SK-N-SH (cell line): Measurements from ENCODE around the gene IQGAP2. TPM values are rescaled to one million over a fixed set of nuclear protein-coding genes. Genes with fewer than 3 reads are reported as not detected.

Experiments used
- CTCF ChIA-PET: fragments of 300-600, 350-600 bp; formaldehyde crosslinking; extraction: SDS; loops from one replicate; lab custom pipeline; 2021; lab: Yijun Ruan, JAX
- POLR2A ChIA-PET: fragments of 350-600 bp; sonication (Branson Sonifier 250); formaldehyde crosslinking; extraction: SDS; loops from one replicate; lab custom pipeline; 2020; ENCODE audit warnings: antibody characterized with exemption, inconsistent platforms; lab: Yijun Ruan, JAX
- DNase-seq: peaks from one replicate; pipeline ENCODE4 v3.0.0; 2012
- H2AFZ ChIP-seq: fragments of 200-600 bp; sonication (generic); 2 replicates; pipeline ENCODE4 v1.8.1; 2016; ENCODE audit warnings: antibody characterized with exemption, mild to moderate bottlenecking, low read depth
- H3F3A ChIP-seq: fragments of 200-600 bp; sonication (generic); replicated peaks from 2 replicates; pipeline ENCODE3; 2016; ENCODE audit warnings: antibody characterized with exemption, mild to moderate bottlenecking; ENCODE audit not compliant: insufficient read depth
- H3K27ac ChIP-seq, 2 experiments: fragments of 200-500 bp in 1 of 2; fragments of 200-600 bp in 1 of 2; sonication (Bioruptor generic) in 1 of 2; sonication (generic), shearing (Covaris generic) in 1 of 2; 2 replicates each; pipeline versions ENCODE4 v1.5.1 to v1.6.1; 2014 to 2016; ENCODE audit warnings: low read depth in 2 of 2, inconsistent platforms in 1 of 2, low read length in 1 of 2, mild to moderate bottlenecking in 1 of 2, mixed read lengths in 1 of 2
- H3K27me3 ChIP-seq: fragments of 200-600 bp; sonication (generic), shearing (Covaris generic); 2 replicates; pipeline ENCODE4 v1.6.1; 2016; ENCODE audit warnings: mixed run types; ENCODE audit not compliant: insufficient read depth
- H3K36me3 ChIP-seq, 2 experiments: fragments of 200-500 bp in 1 of 2; fragments of 200-600 bp in 1 of 2; sonication (Bioruptor generic) in 1 of 2; sonication (generic) in 1 of 2; replicated peaks in 1 of 2; 2 replicates each; pipeline versions ENCODE3 to v1.5.1; 2014 to 2016; ENCODE audit warnings: low read length in 1 of 2, mild to moderate bottlenecking in 1 of 2; ENCODE audit not compliant: insufficient read depth in 2 of 2, control insufficient read depth in 1 of 2
- H3K4me1 ChIP-seq, 2 experiments: fragments of 200-500 bp in 1 of 2; fragments of 200-600 bp in 1 of 2; sonication (Bioruptor generic) in 1 of 2; sonication (generic), shearing (Covaris generic) in 1 of 2; 2 replicates each; pipeline versions ENCODE4 v1.5.1 to v1.6.1; 2014 to 2016; ENCODE audit warnings: low read depth in 1 of 2, low read length in 1 of 2, mixed run types in 1 of 2; ENCODE audit not compliant: insufficient read depth in 2 of 2, control insufficient read depth in 1 of 2
- H3K4me2 ChIP-seq: fragments of 200-600 bp; sonication (generic), shearing (Covaris generic); 2 replicates; pipeline ENCODE4 v1.6.1; 2017; ENCODE audit warnings: mixed run types
- H3K4me3 ChIP-seq, 2 experiments: fragments of 200-500 bp in 1 of 2; fragments of 200-600 bp in 1 of 2; sonication (Bioruptor generic) in 1 of 2; sonication (generic), shearing (Covaris generic) in 1 of 2; 2 replicates each; pipeline versions ENCODE4 v1.5.1 to v1.8.1; 2014 to 2016; ENCODE audit warnings: low read depth in 2 of 2, inconsistent platforms in 1 of 2, low read length in 1 of 2, mild to moderate bottlenecking in 1 of 2, mixed read lengths in 1 of 2, moderate library complexity in 1 of 2
- H3K79me2 ChIP-seq: fragments of 200-600 bp; sonication (generic); 2 replicates; pipeline ENCODE4 v1.8.1; 2017; ENCODE audit warnings: mild to moderate bottlenecking; ENCODE audit not compliant: insufficient read depth
- H3K9ac ChIP-seq: fragments of 200-600 bp; sonication (generic); 2 replicates; pipeline ENCODE4 v1.6.1; 2017; ENCODE audit warnings: mixed run types
- H3K9me2 ChIP-seq: fragments of 200-600 bp; sonication (generic); 2 replicates; pipeline ENCODE4 v1.6.1; 2017; ENCODE audit warnings: mixed run types
- H3K9me3 ChIP-seq: fragments of 200-600 bp; sonication (generic); 2 replicates; pipeline ENCODE4 v1.6.1; 2017; ENCODE audit warnings: mixed run types, mild to moderate bottlenecking, moderate library complexity
- H4K20me1 ChIP-seq: fragments of 200-600 bp; sonication (generic); 2 replicates; pipeline ENCODE4 v1.6.1; 2017; ENCODE audit warnings: mild to moderate bottlenecking, mixed run types; ENCODE audit not compliant: insufficient read depth
- CHD2 ChIP-seq: fragments of 150-350 bp; IDR thresholded peaks from 2 replicates; pipeline ENCODE4 v1.6.1; 2018; ENCODE audit warnings: low read length; ENCODE audit not compliant: partially characterized antibody
- CTCF ChIP-seq: fragments of 200-600 bp; sonication (generic); IDR thresholded peaks from 2 replicates; pipeline ENCODE4 v1.6.1; 2017; ENCODE audit warnings: antibody characterized with exemption, mild to moderate bottlenecking, moderate library complexity
- FOXM1 ChIP-seq: IDR thresholded peaks from 2 replicates; pipeline ENCODE4 v1.4.0; 2012; ENCODE audit warnings: low read depth, mild to moderate bottlenecking
- GABPA ChIP-seq: IDR thresholded peaks from 2 replicates; pipeline ENCODE4 v1.4.0; 2012; ENCODE audit warnings: low read depth, mild to moderate bottlenecking
- IRF3 ChIP-seq: fragments of 150-350 bp; IDR thresholded peaks from 2 replicates; pipeline ENCODE4 v1.6.1; 2016; ENCODE audit warnings: mild to moderate bottlenecking, low read depth, low read length
- MAX ChIP-seq: IDR thresholded peaks from 2 replicates; pipeline ENCODE4 v1.4.0; 2012; ENCODE audit warnings: low read depth
- NRF1 ChIP-seq: IDR thresholded peaks from 2 replicates; pipeline ENCODE4 v1.6.1; 2012; ENCODE audit warnings: low read depth, mild to moderate bottlenecking, low read length
- PBX3 ChIP-seq: IDR thresholded peaks from 2 replicates; pipeline ENCODE4; 2012
- RAD21 ChIP-seq: IDR thresholded peaks from 2 replicates; pipeline ENCODE4 v1.6.1; 2012; ENCODE audit warnings: mild to moderate bottlenecking, low read length
- RCOR1 ChIP-seq: fragments of 150-350 bp; IDR thresholded peaks from 2 replicates; pipeline ENCODE4 v1.6.1; 2017; ENCODE audit warnings: antibody characterized with exemption, low read length
- RFX5 ChIP-seq: IDR thresholded peaks from 2 replicates; pipeline ENCODE4 v1.6.1; 2012; ENCODE audit warnings: mild to moderate bottlenecking, improper control_type of control experiment, low read length
- RXRA ChIP-seq: IDR thresholded peaks from 2 replicates; pipeline ENCODE4 v1.4.0; 2012; ENCODE audit warnings: low read depth, mild to moderate bottlenecking, borderline replicate concordance
- SMC3 ChIP-seq: IDR thresholded peaks from 2 replicates; pipeline ENCODE4 v1.6.1; 2012; ENCODE audit warnings: low read depth, low read length, improper control_type of control experiment
- TAF1 ChIP-seq: IDR thresholded peaks from 2 replicates; pipeline ENCODE4 v1.6.1; 2012; ENCODE audit warnings: low read depth, mild to moderate bottlenecking, low read length, moderate library complexity, borderline replicate concordance
- TEAD4 ChIP-seq: IDR thresholded peaks from 2 replicates; pipeline ENCODE4 v1.4.0; 2012; ENCODE audit warnings: mild to moderate bottlenecking, borderline replicate concordance; ENCODE audit not compliant: insufficient read depth
- USF1 ChIP-seq: IDR thresholded peaks from 2 replicates; pipeline ENCODE4 v1.4.0; 2012; ENCODE audit warnings: low read depth, borderline replicate concordance
- USF2 ChIP-seq: fragments of 150-350 bp; IDR thresholded peaks from 2 replicates; pipeline ENCODE4 v1.6.1; 2017; ENCODE audit warnings: antibody characterized with exemption, low read length, low read depth, borderline replicate concordance
- ZBTB33 ChIP-seq: IDR thresholded peaks from 2 replicates; pipeline ENCODE4 v1.4.0; 2012; ENCODE audit warnings: low read depth, borderline replicate concordance
- WGBS: methylation state at CpG from one replicate; pipeline ENCODE4 v1.1.6; 2017; ENCODE audit warnings: low lambda C conversion rate; 5-methylcytosine and 5-hydroxymethylcytosine counted together
- polyA plus RNA-seq, 3 experiments: library from polyadenylated mRNA; depleted of rRNA; stranded (reverse); fragments of >200 nt; gene quantifications; 2 replicates each; pipeline ENCODE4 v1.2.3, GENCODE V29; 2012

IQGAP2 gene
- polyA plus RNA-seq, 1 of the 3 experiments (the other 2 are of a cell fraction), result 2.1 TPM

- no peaks in the 10 kb centered on the region for H3K9me3 ChIP-seq
- ChIA-PET POLR2A (no interaction called here), CTCF (interaction anchor here (1.4 to 5.3 kb wide), 3 partner anchors 9 to 186 kb away, joined by 3 to 31 read pairs (median 6); partner anchors contain the start of gene IQGAP2)
- no peak overlapping the region for H3K4me2 ChIP-seq
- no peak overlapping the region for H3K27ac ChIP-seq
- no peak overlapping the region for H3K4me3 ChIP-seq
- no peaks in the 10 kb centered on the region for H3K9me2 ChIP-seq
- no peaks in the 10 kb centered on the region; the same call in 1 of the 2 replicates for H3K27me3 ChIP-seq
- TF ChIP-seq IRF3 (no peak), ZBTB33 (no peak), PBX3 (no peak), RFX5 (no peak), USF2 (no peak), CHD2 (no peak), SMC3 (no peak), GABPA (no peak), RCOR1 (no peak), NRF1 (no peak), CTCF (no peak), USF1 (no peak), MAX (no peak), RAD21 (no peak), TAF1 (no peak), TEAD4 (no peak), FOXM1 (no peak), RXRA (no peak)
- no peak for DNase-seq
- H2AFZ ChIP-seq, result no peak overlapping the region
- no peaks in the 10 kb centered on the region for H3K79me2 ChIP-seq
- H3K9ac ChIP-seq, result no peak overlapping the region
- no peaks in the 10 kb centered on the region for H4K20me1 ChIP-seq
- no peaks in the 10 kb centered on the region for H3K36me3 ChIP-seq
- H3F3A ChIP-seq, result no peaks in the 10 kb centered on the region
- peaks cover 0 to 3% of the 10 kb centered on the region in 2 experiments; a peak in 1 of 4 replicates for H3K4me1 ChIP-seq
- 70% methylated on average over 3 of the region's 3 CpGs for WGBS
These were observed 11.7 kb downstream of the IQGAP2 start for GRCh38 chr5:76414788-76415187.
